DLD1 (cell line): ENCODE measurements around the gene PUS7L.
"Not testable (repeated sequence)": the region's sequence is repeated elsewhere in the genome, so short reads cannot be mapped to it uniquely, and the experiment has no call there.

Source experiments
- in situ Hi-C: cut with HindIII; loops from 2 replicates; pipeline ENCODE4 v1.10.0; 2017; ENCODE audit warnings: low sequenced_read_pairs

The PUS7L gene

DNA sequence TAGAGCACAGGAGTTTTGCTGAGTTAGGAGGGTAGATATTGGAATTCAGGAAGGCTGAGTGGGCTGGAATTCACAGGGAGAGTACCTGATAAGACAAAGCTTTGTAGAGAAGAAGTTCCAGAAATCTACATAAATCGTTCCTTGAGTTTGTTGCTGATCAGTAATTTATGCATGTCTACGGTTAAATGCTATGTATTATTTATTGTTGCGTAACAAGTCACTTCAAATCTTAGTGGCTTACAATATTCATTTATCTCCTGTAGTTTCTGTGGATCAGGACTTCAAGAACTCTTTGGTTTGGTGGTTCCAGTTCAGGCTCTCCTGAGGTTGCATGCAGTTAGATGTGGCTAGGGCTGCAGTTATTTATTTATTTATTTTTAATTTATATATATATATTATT lies 7.8 kb downstream of the PUS7L start:
- in situ Hi-C loops = no loop called here

DNA sequence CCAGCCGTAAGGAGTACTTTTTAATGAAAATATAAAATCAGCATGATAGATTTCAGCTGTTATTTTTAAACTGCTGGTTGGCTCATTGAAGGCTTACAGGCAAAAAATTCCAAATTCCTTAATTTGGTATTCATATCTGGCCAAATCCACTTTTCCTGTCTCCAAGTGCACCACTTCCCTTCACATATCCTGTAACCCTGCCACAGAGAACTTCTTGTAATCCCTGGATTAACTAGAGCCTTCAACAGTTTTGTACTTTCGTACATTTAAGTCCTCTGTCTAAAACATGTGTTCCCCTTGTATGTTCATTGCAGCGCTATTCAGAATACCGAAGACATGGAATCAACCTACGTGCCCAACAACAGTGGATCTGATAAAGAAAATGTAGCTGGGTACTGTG lies 9.6 kb downstream of the PUS7L start:
- in situ Hi-C loops = no loop called here

DNA sequence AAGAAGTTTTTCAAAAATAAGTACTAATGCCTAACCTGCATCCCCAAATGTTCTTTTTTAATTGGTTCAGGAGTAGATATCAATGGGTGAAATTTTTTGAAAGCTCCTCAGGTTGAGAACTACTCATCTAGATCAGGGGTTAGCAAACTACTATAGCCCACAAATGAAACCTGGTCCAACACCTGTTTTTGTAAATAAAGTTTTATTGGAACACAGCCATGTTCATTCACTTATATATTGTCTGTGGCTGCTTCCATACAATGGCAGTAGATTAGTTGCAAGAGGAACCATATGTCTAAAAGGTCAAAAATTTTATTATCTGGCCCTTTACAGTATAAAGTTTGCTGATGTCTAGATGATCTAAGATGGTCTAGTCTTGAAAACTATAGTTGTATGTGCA lies 13.8 kb downstream of the PUS7L start:
- in situ Hi-C loops = no loop called here

DNA sequence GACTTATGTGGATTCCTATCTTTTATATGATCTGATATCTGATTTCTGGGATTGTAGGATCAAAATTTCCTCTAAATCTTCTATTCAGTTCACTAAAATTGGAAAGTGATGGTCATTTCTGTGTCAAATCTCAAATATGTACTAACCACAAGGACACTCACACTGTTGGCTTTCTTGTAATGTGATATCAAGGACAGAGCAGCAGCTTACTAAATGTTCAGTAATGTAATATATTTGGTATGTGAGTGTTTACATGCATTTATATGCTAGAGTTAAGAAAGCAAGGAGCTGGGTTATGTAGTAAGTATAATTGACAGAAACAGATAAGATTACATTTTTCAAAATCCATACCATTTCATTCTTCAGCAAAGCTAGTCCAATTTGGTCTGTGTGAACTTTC lies 16.5 kb downstream of the PUS7L start:
- in situ Hi-C loops = no loop called here

GRCh38 chr12:43740511-43741100 lies 18.0 kb downstream of the PUS7L start:
- in situ Hi-C loops = no loop called here

DNA sequence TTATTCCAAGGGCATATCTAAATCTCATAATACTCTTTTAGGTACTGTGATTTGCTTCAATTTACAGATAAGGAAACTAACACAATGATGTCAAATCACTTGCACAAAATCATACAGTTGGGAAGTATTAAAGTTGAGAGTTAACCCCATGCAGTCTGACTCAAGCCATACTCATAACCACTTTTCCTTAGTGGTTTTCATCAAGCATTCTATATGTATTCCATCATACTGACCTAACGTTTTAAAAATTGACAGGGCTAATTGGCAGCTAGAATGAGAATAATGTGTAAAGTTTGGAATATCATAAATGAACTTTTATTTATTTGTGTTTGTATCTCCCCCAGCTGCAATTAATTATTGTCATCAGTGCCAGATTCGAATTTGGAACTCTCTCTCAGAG lies 20.9 kb downstream of the PUS7L start:
- in situ Hi-C loops = no loop called here

GRCh38 chr12:43736927-43737440 lies 21.6 kb downstream of the PUS7L start:
- in situ Hi-C loops = no loop called here

- in situ Hi-C loops = no loop called here
Observed at GRCh38 chr12:43733687-43734086, 24.9 kb downstream of the PUS7L start.

- in situ Hi-C loops = no loop called here
Observed at GRCh38 chr12:43730283-43730682, 28.3 kb downstream of the PUS7L start.

DNA sequence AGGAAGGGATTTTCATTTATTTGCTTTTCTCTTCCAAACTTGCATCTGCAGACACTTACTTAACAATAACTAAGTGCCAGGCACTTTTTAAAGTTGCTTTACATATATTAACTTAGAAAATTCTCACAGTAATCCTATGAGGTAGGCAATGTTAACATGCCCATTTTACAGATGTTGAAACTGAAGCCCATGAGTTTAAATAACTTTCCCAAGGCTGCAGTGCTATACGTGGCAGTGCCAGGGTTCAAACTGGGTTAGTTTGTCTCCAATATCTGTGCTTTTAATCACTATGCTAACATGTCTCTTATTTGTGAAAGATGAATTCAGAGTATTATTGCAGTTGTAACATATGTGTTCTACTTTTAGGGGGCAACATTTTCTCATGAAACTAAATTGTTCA lies 29.9 kb downstream of the PUS7L start:
- in situ Hi-C loops = no loop called here

- in situ Hi-C loops = no loop called here
Observed at GRCh38 chr12:43728117-43728516, 30.5 kb downstream of the PUS7L start.

DNA sequence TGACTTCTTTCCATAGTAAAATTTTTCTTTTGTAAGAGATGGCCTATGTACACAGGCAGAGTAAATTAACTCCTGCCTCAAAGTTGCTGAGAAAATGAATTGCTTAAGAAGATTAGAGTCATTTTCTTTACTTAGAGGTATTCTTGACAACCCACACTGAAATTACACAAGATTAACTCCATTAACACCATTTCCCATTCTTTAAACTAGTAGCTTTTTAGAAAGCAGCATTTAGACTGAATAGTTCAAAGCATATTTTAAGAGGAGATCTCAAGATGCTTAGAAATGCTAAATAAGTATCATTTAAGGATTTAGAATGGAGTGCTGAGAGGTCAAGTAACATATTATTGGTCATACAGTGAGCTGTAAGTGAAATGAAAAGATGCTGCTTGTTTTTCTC lies 35.5 kb downstream of the PUS7L start:
- in situ Hi-C loops = no loop called here

GRCh38 chr12:43722621-43723020 lies 36.0 kb downstream of the PUS7L start:
- in situ Hi-C loops = no loop called here

DNA sequence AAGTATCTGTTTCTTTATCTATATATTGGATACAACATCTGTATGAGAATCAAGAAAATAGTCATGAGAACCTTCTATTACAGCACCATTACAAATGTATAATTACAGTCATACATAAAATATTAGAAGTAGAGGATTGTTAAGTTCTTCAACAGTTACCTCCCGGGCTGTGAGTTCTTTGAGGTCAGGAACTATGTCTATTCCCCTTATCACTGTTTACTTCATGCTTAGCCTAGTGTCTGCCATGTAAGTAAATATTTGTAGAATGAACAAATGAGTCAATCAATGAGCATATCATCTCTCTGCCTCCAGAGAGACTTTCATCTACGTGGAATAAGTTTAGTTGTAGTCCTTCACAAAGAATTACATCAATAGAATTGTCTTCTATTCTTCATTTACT lies 47.2 kb downstream of the PUS7L start:
- in situ Hi-C loops = no loop called here

DNA sequence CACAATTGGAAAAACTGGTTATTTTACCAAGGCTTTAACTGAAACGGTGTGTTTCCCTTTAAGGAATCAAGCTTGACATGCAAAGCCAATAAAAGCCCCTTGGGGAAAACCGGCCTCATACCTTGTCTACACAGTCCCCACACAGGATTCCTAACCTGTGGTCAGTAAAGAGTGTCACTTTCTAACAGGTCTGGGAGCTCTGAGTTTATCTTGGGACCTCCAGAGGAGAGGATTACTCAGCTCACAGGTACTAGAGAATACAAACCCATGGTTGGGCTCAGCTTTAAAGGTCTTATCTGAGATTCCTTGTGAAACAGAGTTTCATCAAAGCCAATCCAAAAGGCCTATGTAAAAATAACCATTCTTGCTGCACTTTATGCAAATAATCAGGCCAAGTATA lies 54.8 kb downstream of the PUS7L start:
- in situ Hi-C loops = not testable (repeated sequence)

GRCh38 chr12:43701194-43701593 lies 57.4 kb downstream of the PUS7L start:
- in situ Hi-C loops = not testable (repeated sequence)

GRCh38 chr12:43696154-43696553 lies 62.4 kb downstream of the PUS7L start:
- in situ Hi-C loops = no loop called here

DNA sequence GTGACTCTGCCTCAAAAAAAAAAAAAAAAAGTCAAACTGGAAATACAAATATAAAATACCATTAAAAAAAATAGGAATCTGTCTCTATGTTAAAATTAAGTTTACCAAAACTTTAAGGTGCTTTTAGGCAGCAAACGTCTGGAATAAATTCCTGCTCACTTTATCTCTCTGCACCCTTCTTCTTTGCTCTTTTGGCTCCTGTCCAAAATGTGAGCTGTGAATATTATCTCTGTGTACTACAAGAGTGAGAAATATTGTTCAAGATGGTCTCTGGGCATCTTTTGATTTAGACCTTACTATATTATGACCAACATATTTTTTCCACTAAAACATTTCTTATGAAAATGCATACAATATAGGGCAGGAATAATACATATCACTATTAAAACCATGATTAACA lies 63.7 kb downstream of the PUS7L start:
- in situ Hi-C loops = no loop called here

DNA sequence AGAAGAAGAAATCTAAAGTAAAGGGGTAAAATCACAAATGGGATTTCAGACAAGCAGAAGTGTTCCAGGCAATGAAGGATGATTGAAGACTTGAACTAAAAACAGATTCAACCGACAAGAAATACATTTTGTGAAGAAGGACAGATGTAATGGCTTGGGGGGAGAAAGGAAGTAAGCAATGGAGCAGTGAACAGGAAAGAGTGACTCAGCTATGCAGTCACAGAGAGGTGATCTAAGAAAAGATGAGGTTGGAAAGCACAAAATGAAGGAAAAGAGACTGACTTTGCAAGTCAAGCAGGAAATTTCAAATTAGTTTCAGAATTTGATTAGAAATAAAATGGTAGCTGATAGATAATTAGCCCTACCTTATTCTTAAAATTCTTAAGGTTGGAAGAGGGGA lies 66.5 kb downstream of the PUS7L start:
- in situ Hi-C loops = no loop called here

DNA sequence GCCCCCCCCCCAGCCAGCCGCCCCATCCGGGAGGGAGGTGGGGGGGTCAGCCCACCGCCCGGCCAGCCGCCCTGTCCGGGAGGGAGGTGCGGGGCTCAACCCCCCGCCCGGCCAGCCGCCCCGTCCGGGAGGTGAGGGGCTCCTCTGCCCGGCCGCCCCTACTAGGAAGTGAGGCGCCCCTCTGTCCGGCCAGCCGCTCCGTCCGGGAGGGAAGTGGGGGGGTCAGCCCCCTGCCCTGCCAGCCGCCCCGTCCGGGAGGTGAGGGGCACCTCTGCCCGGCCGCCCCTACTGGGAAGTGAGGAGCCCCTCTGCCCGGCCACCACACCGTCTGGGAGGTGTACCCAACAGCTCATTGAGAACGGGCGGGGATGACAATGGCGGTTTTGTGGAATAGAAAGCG lies 73.1 kb downstream of the PUS7L start:
- in situ Hi-C loops = not testable (repeated sequence)

DNA sequence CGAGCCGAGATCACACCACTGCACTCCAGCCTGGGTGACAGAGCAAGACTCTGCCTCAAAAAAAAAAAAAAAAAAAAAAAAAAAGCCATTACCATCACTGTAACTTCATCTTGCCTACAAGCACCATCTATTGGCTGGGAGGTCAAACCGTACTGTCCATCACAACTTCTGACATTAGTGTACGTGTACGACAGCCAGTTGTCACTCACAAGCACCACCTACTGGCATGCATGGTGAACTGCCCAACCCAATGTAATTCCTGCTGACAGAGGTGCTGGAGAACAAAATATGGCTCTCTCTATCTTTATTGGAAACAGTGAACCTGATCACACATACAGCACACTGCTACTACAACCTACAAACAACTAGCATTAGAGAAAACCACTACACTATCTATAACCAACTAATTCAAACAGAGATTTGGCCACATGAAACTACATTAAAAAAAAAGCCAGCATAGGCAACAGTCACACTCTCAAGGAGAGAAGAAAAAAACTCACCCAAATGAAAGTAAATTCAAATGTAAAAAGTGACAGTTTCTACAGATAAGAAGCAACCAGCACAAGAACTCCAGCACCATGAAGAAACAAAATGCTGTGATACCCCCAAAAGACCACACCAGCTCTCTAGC lies 82.3 kb downstream of the PUS7L start:
- in situ Hi-C loops = no loop called here

- in situ Hi-C loops = no loop called here
Observed at GRCh38 chr12:43675048-43675904, 83.3 kb downstream of the PUS7L start.
